Keratinocyte (primary cell): ENCODE data around the gene SCAI. TPM values are rescaled to one million over a fixed set of nuclear protein-coding genes. Genes with fewer than 3 reads are reported as not detected.

Experiments
- DNase-seq: peaks from one replicate; pipeline ENCODE4 v3.0.0-alpha.2; 2011; ENCODE audit warnings: low read depth, missing footprints, low spot score
- FAIRE-seq: peaks from 2 replicates; lab custom pipeline; 2011; peaks lifted over from hg19 to GRCh38; lab: Jason Lieb, UNC
- H2AFZ ChIP-seq: 2 replicates; pipeline ENCODE4 v1.6.0; 2012; ENCODE audit warnings: low read length, control low read depth, inconsistent platforms; ENCODE audit not compliant: control insufficient read depth
- H3K27ac ChIP-seq: 2 replicates; pipeline ENCODE4 v1.5.1; 2011; ENCODE audit warnings: low read length; ENCODE audit not compliant: control insufficient read depth, insufficient read depth
- H3K27me3 ChIP-seq: 3 replicates; pipeline ENCODE4 v1.6.0; 2011; ENCODE audit warnings: low read length; ENCODE audit not compliant: control insufficient read depth, insufficient read depth; ENCODE audit errors: extremely low read depth
- H3K36me3 ChIP-seq, 2 experiments: 2 replicates in 1 of 2; 3 replicates in 1 of 2; pipeline ENCODE4 v1.5.1; 2011; ENCODE audit warnings: low read length in 2 of 2, mild to moderate bottlenecking in 1 of 2; ENCODE audit not compliant: control insufficient read depth in 2 of 2, insufficient read depth in 2 of 2; ENCODE audit errors: extremely low read depth in 1 of 2
- H3K4me1 ChIP-seq: 3 replicates; pipeline ENCODE4 v1.5.1; 2011; ENCODE audit warnings: low read length; ENCODE audit not compliant: control insufficient read depth, insufficient read depth; ENCODE audit errors: extremely low read depth
- H3K4me2 ChIP-seq: 3 replicates; pipeline ENCODE4 v1.6.0; 2011; ENCODE audit warnings: low read depth, low read length; ENCODE audit not compliant: control insufficient read depth, insufficient read depth; ENCODE audit errors: extremely low read depth
- H3K4me3 ChIP-seq, 3 experiments: fragments of 200-600 bp in 1 of 3; sonication (generic) in 1 of 3; 2 replicates in 2 of 3; 3 replicates in 1 of 3; pipeline ENCODE4 v1.5.1; 2011 to 2016; ENCODE audit warnings: low read length in 3 of 3, mild to moderate bottlenecking in 3 of 3, control low read depth in 2 of 3, inconsistent platforms in 1 of 3, low read depth in 1 of 3, mixed read lengths in 1 of 3, mixed run types in 1 of 3, moderate library complexity in 1 of 3; ENCODE audit not compliant: control insufficient read depth in 2 of 3, insufficient read depth in 2 of 3; ENCODE audit errors: extremely low read depth in 1 of 3
- H3K79me2 ChIP-seq: 2 replicates; pipeline ENCODE4 v1.6.0; 2012; ENCODE audit warnings: low read length; ENCODE audit not compliant: control insufficient read depth, insufficient read depth
- H3K9ac ChIP-seq: 3 replicates; pipeline ENCODE4 v1.6.0; 2011; ENCODE audit warnings: low read length; ENCODE audit not compliant: control insufficient read depth, insufficient read depth; ENCODE audit errors: extremely low read depth
- H3K9me1 ChIP-seq: 3 replicates; pipeline ENCODE4 v1.6.0; 2011; ENCODE audit warnings: low read length; ENCODE audit not compliant: control insufficient read depth, insufficient read depth; ENCODE audit errors: extremely low read depth
- H3K9me3 ChIP-seq: 2 replicates; pipeline ENCODE4 v1.5.1; 2012; ENCODE audit warnings: low read depth, low read length; ENCODE audit not compliant: control insufficient read depth
- H4K20me1 ChIP-seq: 3 replicates; pipeline ENCODE4 v1.6.0; 2011; ENCODE audit warnings: low read length; ENCODE audit not compliant: control insufficient read depth, insufficient read depth; ENCODE audit errors: extremely low read depth
- EZH2 ChIP-seq: IDR thresholded peaks from one replicate; pipeline ENCODE4 v1.6.1; 2012; ENCODE audit warnings: inconsistent platforms, mild to moderate bottlenecking, low read length, moderate library complexity
- dilution Hi-C: fragments of 300-500 bp; cut with MboI; formaldehyde crosslinking; loops from one replicate; pipeline ENCODE4 v1.7.0; 2020; ENCODE audit warnings: low sequenced_read_pairs; ENCODE audit not compliant: extremely low pct_ligation_motif_present
- polyA plus RNA-seq, 5 experiments: library from polyadenylated mRNA; depleted of rRNA in 3 of 5; stranded (reverse) in 3 of 5; stranded (forward) in 1 of 5; unstranded in 1 of 5; fragments of >200 nt; gene quantifications; 1 replicate in 1 of 5; 2 replicates in 3 of 5; 3 replicates in 1 of 5; pipeline versions ENCODE4 v1.2.1 to v1.2.3, GENCODE V29; 2011 to 2012; ENCODE audit warnings: missing spikeins in 2 of 5, low read depth in 1 of 5, low replicate concordance in 1 of 5
- TF ChIP-seq, protein P1 (sequence below), 3 experiments: IDR thresholded peaks in 1 of 3; conservative IDR thresholded peaks in 1 of 3; optimal IDR thresholded peaks in 1 of 3; 2 replicates in 2 of 3; 3 replicates in 1 of 3; pipeline versions ENCODE3 to v1.5.1; 2011; ENCODE audit warnings: low read length in 3 of 3, mild to moderate bottlenecking in 3 of 3, moderate library complexity in 2 of 3, control low read depth in 1 of 3, inconsistent platforms in 1 of 3; ENCODE audit not compliant: insufficient read depth in 2 of 3; ENCODE audit errors: extremely low read depth in 1 of 3

SCAI gene
- polyA plus RNA-seq, 1 donor (not counting 4 experiments of a cell fraction or from before 2014, with no cell fraction given) = 3.0 TPM

GRCh38 chr9:124911766-124912165 lies 231.6 kb downstream of the SCAI start:
- no peak overlapping the region for H3K9ac ChIP-seq
- H3K79me2 ChIP-seq = no peaks in the 10 kb centered on the region
- no peak overlapping the region for H2AFZ ChIP-seq
- H3K4me2 ChIP-seq = no peak overlapping the region
- FAIRE-seq (no peak), DNase-seq (no peak)
- no peaks in the 10 kb centered on the region for H3K9me1 ChIP-seq
- TF ChIP-seq EZH2 = no peak
- TF ChIP-seq, protein P1, sequence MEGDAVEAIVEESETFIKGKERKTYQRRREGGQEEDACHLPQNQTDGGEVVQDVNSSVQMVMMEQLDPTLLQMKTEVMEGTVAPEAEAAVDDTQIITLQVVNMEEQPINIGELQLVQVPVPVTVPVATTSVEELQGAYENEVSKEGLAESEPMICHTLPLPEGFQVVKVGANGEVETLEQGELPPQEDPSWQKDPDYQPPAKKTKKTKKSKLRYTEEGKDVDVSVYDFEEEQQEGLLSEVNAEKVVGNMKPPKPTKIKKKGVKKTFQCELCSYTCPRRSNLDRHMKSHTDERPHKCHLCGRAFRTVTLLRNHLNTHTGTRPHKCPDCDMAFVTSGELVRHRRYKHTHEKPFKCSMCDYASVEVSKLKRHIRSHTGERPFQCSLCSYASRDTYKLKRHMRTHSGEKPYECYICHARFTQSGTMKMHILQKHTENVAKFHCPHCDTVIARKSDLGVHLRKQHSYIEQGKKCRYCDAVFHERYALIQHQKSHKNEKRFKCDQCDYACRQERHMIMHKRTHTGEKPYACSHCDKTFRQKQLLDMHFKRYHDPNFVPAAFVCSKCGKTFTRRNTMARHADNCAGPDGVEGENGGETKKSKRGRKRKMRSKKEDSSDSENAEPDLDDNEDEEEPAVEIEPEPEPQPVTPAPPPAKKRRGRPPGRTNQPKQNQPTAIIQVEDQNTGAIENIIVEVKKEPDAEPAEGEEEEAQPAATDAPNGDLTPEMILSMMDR (optimal IDR thresholded peaks at IDR 0.05 in 1 of 3, IDR thresholded peaks at IDR 0.05 in 1 of 3, conservative IDR thresholded peaks at IDR 0.05 in 1 of 3; ENCODE audit: extremely low read depth in 1 of 3, insufficient read depth in 2 of 3, low read length in 3 of 3) = no peak
- no peaks in the 10 kb centered on the region for H3K9me3 ChIP-seq
- H3K4me1 ChIP-seq = no peaks in the 10 kb centered on the region
- H3K27ac ChIP-seq = no peak overlapping the region
- peaks cover 7 to 13% of the 10 kb centered on the region in 2 experiments for H3K36me3 ChIP-seq
- H3K4me3 ChIP-seq = no peak overlapping the region
- dilution Hi-C loops = no loop called here
- H4K20me1 ChIP-seq = no peaks in the 10 kb centered on the region
- H3K27me3 ChIP-seq = no peaks in the 10 kb centered on the region

DNA sequence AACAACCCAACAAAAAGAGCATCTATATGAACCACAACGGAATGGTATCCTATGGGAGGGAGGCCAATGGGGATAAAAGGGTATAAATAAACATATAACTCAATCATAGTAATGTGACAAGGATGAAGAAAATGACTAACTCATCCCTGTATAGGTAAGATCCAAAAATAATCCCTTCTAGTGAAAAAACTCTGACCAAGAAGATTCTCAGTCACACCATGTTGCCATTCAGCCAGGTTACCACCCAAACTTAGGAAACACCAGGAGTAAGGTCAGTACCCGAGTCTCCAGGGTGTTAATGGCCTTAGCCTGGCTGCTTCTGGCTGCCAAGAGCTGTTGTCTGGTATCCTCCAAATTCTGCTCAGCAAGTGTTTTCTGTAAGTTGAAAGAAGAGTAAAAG lies 235.2 kb downstream of the SCAI start:
- Histone ChIP-seq H2AFZ (no peak overlapping the region), H3K27me3 (no peaks in the 10 kb centered on the region), H3K27ac (no peak overlapping the region), H3K9me1 (no peaks in the 10 kb centered on the region), H3K4me2 (no peak overlapping the region), H3K9ac (no peak overlapping the region), H3K4me3 (no peak overlapping the region), H3K79me2 (no peaks in the 10 kb centered on the region), H4K20me1 (no peaks in the 10 kb centered on the region), H3K4me1 (no peaks in the 10 kb centered on the region), H3K36me3 (peaks cover 4 to 13% of the 10 kb centered on the region in 2 experiments), H3K9me3 (no peaks in the 10 kb centered on the region)
- FAIRE-seq (no peak), DNase-seq (no peak)
- no peak for TF ChIP-seq EZH2
- TF ChIP-seq, protein P1 (optimal IDR thresholded peaks at IDR 0.05 in 1 of 3, IDR thresholded peaks at IDR 0.05 in 1 of 3, conservative IDR thresholded peaks at IDR 0.05 in 1 of 3; ENCODE audit: extremely low read depth in 1 of 3, insufficient read depth in 2 of 3, low read length in 3 of 3) = no peak
- dilution Hi-C loops = no loop called here
